Upper lobe of left lung (tissue), 6 donors: ENCODE measurements around the gene HIF3A. TPM values are rescaled to one million over a fixed set of nuclear protein-coding genes. Genes with fewer than 3 reads are reported as not detected.

Experiments
- ATAC-seq, 2 donors: fragments of 200-7000 bp; cut with Tn5 transposase; one replicate each; pipeline ENCODE4 v1.9.1; 2022; ENCODE audit warnings: mild to moderate bottlenecking in 2 of 2, moderate library complexity in 2 of 2; ENCODE audit not compliant: low FRiP score in 2 of 2
- DNase-seq, 2 donors: peaks; one replicate each; pipeline ENCODE4 v3.0.0-alpha.2; 2019 to 2020
- H3K27ac ChIP-seq, 4 donors: fragments of 200-600 bp; sonication (generic); one replicate each; pipeline ENCODE4 v1.5.1; 2016 to 2019
- H3K27me3 ChIP-seq, 4 donors: fragments of 200-600 bp; sonication (generic); one replicate each; pipeline ENCODE4 v1.5.1; 2017 to 2019
- H3K36me3 ChIP-seq, 4 donors: fragments of 200-600 bp; sonication (generic); one replicate each; pipeline ENCODE4 v1.5.1; 2016 to 2019
- H3K4me1 ChIP-seq, 4 donors: fragments of 200-600 bp; sonication (generic); one replicate each; pipeline ENCODE4 v1.5.1; 2018 to 2019
- H3K4me3 ChIP-seq, 4 donors: fragments of 200-600 bp; sonication (generic); one replicate each; pipeline ENCODE4 v1.5.1; 2017 to 2019; ENCODE audit warnings: mild to moderate bottlenecking in 2 of 4, moderate library complexity in 1 of 4
- H3K9me3 ChIP-seq, 4 donors: fragments of 200-600 bp; sonication (generic); one replicate each; pipeline ENCODE4 v1.5.1; 2018 to 2019
- EP300 ChIP-seq, 4 donors: sonication (generic); formaldehyde crosslinking; IDR thresholded peaks; one replicate each; pipeline ENCODE4 v1.5.1; 2017; ENCODE audit warnings: antibody characterized with exemption in 4 of 4, control low read depth in 2 of 4
- POLR2A ChIP-seq, 4 donors: fragments of 450-650 bp; IDR thresholded peaks; one replicate each; pipeline ENCODE4 v1.5.1; 2016 to 2017; ENCODE audit warnings: antibody characterized with exemption in 4 of 4, mild to moderate bottlenecking in 2 of 4
- POLR2AphosphoS5 ChIP-seq, 2 donors: sonication (generic); formaldehyde crosslinking; IDR thresholded peaks; one replicate each; pipeline ENCODE4 v1.5.1; 2017; ENCODE audit warnings: antibody characterized with exemption in 2 of 2
- WGBS, 2 donors: methylation state at CpG; one replicate each; pipeline ENCODE4 v1.1.5; 2017 to 2018; 5-methylcytosine and 5-hydroxymethylcytosine counted together
- total RNA-seq, 6 donors: library from RNA; depleted of rRNA in 4 of 6; stranded (reverse); fragments of >200 nt in 4 of 6; gene quantifications; one replicate each; pipeline versions ENCODE4 v1.1.0 to v1.2.1, GENCODE V29; 2016 to 2021
- TF ChIP-seq, protein P1 (sequence below), 6 experiments: fragments of 450-650 bp in 4 of 6; fragments of 200-600 bp in 2 of 6; sonication (generic) in 2 of 6; IDR thresholded peaks; one replicate each; pipeline ENCODE4 v1.5.1; 2016 to 2019; ENCODE audit warnings: antibody characterized with exemption in 6 of 6
- donor health status: DM: no; HTN: no; CAD: no; lungs with moderate emphysema.
- donor health status: DM: no; HTN: yes; CAD: no; lungs with severe emphysema.

Gene HIF3A
- total RNA-seq, 6 donors from 2014 or later = 42.3 to 1,057 (median 61.3) TPM

DNA sequence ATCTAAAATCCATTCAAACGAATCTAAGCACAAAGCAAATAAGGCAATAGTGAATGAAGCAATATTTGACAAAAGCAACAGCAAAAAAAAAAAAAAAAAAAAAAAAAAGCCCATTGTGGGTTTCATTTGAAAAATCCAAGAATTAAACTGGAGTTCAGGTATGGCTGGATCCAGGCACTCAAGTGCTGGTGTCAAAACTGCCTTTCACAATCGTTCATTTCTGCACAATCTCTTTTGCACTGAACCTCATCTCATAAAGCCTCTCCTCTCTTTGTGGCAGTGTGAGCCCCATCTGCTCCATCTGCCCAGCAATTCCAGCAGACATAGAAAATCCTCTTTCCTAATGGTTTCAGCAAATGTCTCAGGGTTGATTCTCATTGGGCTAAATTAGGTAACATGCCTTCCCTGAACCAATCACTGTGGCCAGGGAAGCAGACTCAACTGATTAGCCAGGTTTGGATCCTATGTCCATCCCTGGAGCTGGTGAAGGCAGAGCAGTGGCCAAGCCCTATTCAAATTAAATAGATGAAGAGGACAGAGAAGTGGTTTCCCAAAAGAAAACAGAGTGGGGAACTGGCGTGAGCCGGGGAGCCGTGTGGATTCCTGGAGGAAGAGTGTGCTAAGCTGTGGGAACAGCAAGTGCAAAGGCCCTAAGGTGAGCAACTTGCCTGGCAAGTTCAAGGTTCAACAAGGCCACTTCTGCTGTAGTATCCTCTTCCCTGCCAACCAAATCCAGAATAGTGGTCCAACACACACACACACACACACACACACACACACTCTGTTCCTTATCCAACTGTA lies 1.2 kb upstream of the HIF3A start:
- Histone ChIP-seq H3K36me3 (no peaks in the 10 kb centered on the region), H3K9me3 (peaks cover 0 to 4% (median 0%) of the 10 kb centered on the region in 4 donors), H3K27ac (peak overlapping the region in 3 of 4 donors; percentile 92 to 99 (median 97)), H3K4me3 (no peak overlapping the region), H3K27me3 (no peaks in the 10 kb centered on the region), H3K4me1 (peaks cover 42 to 52% (median 44%) of the 10 kb centered on the region in 4 donors)
- peak in 1 of 2 donors; percentile 28 for DNase-seq
- no peak for TF ChIP-seq POLR2AphosphoS5 (IDR thresholded peaks at IDR 0.05)
- no peak for TF ChIP-seq POLR2A (IDR thresholded peaks at IDR 0.05)
- TF ChIP-seq EP300 (IDR thresholded peaks at IDR 0.05) = no peak
- TF ChIP-seq, protein P1, sequence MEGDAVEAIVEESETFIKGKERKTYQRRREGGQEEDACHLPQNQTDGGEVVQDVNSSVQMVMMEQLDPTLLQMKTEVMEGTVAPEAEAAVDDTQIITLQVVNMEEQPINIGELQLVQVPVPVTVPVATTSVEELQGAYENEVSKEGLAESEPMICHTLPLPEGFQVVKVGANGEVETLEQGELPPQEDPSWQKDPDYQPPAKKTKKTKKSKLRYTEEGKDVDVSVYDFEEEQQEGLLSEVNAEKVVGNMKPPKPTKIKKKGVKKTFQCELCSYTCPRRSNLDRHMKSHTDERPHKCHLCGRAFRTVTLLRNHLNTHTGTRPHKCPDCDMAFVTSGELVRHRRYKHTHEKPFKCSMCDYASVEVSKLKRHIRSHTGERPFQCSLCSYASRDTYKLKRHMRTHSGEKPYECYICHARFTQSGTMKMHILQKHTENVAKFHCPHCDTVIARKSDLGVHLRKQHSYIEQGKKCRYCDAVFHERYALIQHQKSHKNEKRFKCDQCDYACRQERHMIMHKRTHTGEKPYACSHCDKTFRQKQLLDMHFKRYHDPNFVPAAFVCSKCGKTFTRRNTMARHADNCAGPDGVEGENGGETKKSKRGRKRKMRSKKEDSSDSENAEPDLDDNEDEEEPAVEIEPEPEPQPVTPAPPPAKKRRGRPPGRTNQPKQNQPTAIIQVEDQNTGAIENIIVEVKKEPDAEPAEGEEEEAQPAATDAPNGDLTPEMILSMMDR (IDR thresholded peaks at IDR 0.05) = no peak
- WGBS, 2 donors = 51 to 60% methylated on average over 5 of the region's 5 CpGs
- ATAC-seq = no peak

DNA sequence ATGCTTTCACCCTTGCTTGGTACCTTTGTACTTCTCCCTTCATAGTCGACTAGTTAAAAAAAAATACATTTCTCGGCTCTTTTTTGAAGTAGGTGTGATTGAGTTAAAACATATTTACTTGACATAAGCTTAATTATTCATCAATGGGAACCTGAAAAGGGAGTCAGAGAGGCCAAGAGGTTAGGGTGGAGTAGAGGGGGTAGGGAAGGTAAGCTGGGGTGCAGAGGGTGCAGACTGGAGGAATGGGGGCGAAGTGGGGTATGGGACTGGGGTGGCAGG lies 701 bp upstream of the HIF3A start:
- Histone ChIP-seq H3K4me1 (peaks cover 45 to 55% (median 48%) of the 10 kb centered on the region in 4 donors), H3K27ac (peak overlapping the region in 3 of 4 donors; percentile 92 to 99 (median 97)), H3K4me3 (peak overlapping the region in 1 of 4 donors; percentile 60), H3K27me3 (no peaks in the 10 kb centered on the region), H3K9me3 (no peaks in the 10 kb centered on the region), H3K36me3 (no peaks in the 10 kb centered on the region)
- 41 to 47% methylated on average over 3 of the region's 3 CpGs for WGBS, 2 donors
- no peak for DNase-seq
- no peak for TF ChIP-seq POLR2A (IDR thresholded peaks at IDR 0.05)
- no peak for TF ChIP-seq EP300 (IDR thresholded peaks at IDR 0.05)
- no peak for ATAC-seq

DNA sequence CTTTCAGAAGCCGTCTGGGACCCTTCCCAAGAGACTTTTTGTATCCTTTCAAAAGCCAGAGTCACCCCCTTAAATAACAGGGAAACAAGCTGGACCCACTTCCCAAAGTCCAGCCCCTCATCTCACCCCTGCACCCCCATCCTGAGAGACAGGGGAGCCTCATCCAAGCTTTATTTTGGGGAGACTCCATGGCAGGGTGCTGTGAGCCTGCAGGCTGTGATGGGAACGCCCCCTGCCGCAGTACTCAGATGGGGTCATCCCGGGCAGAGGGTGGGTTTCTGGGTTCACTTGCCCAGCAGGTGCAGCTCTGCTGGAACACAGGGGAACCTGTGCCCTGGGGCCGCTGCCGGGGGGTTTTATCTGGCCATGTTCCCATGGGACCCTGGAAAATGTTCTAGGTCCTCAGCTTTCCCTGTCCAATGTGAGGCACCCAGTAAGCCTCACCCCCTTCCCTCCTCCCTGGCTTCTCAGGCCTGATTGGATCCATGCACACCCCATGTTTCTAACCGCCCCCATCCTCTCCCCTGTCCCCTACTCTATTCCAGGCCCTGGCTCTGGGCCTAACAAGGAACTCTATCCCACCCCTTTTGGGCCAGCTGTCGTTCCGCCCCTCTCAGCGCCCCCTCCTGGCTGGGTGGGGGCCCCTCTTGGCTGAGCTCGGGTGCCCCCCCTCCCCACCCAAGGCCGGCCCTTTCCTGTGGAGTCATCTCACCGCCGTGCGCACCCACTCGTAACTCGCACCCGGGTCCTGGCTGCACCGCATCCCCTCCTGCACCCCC lies 1.0 kb downstream of the HIF3A start:
- ATAC-seq (peak; percentile 35 to 73), DNase-seq (peak; percentile 67 to 87)
- H3K9me3 ChIP-seq = no peaks in the 10 kb centered on the region
- peaks cover 0 to 5% (median 0%) of the 10 kb centered on the region in 4 donors for H3K36me3 ChIP-seq
- 28 to 30% methylated on average over 6 to 14 of the region's 19 CpGs for WGBS, 2 donors
- peak overlapping the region; percentile 26 to 61 (median 57) for H3K4me3 ChIP-seq
- H3K27me3 ChIP-seq = no peaks in the 10 kb centered on the region
- peaks cover 61 to 72% (median 64%) of the 10 kb centered on the region in 4 donors for H3K4me1 ChIP-seq
- peak overlapping the region; percentile 92 to 99 (median 94) for H3K27ac ChIP-seq
- TF ChIP-seq POLR2A (IDR thresholded peaks at IDR 0.05) = peak in 2 of 4 donors; percentile 40 to 58
- TF ChIP-seq EP300 (IDR thresholded peaks at IDR 0.05) = peak in 1 of 4 donors; percentile 27
- TF ChIP-seq POLR2AphosphoS5 (IDR thresholded peaks at IDR 0.05) = peak; percentile 57 to 69
- TF ChIP-seq, protein P1 (IDR thresholded peaks at IDR 0.05) = peak in 4 of 6 experiments; percentile 17 to 45 (median 42)

- peak overlapping the region; percentile 26 to 61 (median 57) for H3K4me3 ChIP-seq
- no peaks in the 10 kb centered on the region for H3K27me3 ChIP-seq
- ATAC-seq = peak in 1 of 2 donors; percentile 1
- no peaks in the 10 kb centered on the region for H3K9me3 ChIP-seq
- H3K27ac ChIP-seq = peak overlapping the region; percentile 92 to 99 (median 94)
- TF ChIP-seq POLR2AphosphoS5 (IDR thresholded peaks at IDR 0.05) (no peak), POLR2A (IDR thresholded peaks at IDR 0.05) (peak in 3 of 4 donors; percentile 12 to 56 (median 22))
- WGBS, 2 donors = 0 to 12% methylated on average over 2 to 7 of the region's 7 CpGs
- H3K36me3 ChIP-seq = peaks cover 0 to 10% (median 0%) of the 10 kb centered on the region in 4 donors
- peak in 1 of 2 donors; percentile 36 for DNase-seq
- H3K4me1 ChIP-seq = peaks cover 68 to 79% (median 70%) of the 10 kb centered on the region in 4 donors
Observed at GRCh38 chr19:46298479-46299003, 1.7 kb downstream of the HIF3A start.

DNA sequence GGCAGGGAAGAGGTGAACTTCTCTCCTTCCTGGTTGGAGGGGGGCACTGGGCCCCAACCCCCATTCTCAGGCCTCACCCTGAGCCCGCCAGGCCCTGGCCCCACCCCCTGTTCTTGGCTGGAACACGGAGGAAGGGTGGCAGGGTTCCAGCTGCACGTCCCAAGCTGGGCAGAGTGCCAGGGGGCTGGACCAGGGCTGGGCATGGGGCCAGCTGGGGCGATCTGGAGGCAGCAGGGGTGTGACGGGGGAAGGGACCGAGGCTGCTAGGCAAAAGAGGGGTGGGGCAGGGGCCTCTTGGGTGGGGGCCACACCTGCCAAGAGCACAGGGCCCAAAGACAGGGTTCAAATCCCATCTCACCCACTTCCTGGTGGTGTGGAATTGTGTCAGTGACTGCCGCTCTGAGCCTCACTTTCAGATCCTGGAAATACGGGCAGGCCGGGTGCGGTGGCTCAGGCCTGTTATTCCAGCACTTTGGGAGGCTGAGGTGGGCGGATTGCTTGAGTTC lies 2.2 kb downstream of the HIF3A start:
- peaks cover 71 to 84% (median 75%) of the 10 kb centered on the region in 4 donors for H3K4me1 ChIP-seq
- H3K9me3 ChIP-seq = no peaks in the 10 kb centered on the region
- peak overlapping the region; percentile 92 to 99 (median 94) for H3K27ac ChIP-seq
- WGBS, 2 donors = 1 to 15% methylated on average over 5 to 11 of the region's 11 CpGs
- peak; percentile 95 to 96 for DNase-seq
- H3K36me3 ChIP-seq = peaks cover 0 to 15% (median 0%) of the 10 kb centered on the region in 4 donors
- peak; percentile 76 to 90 for ATAC-seq
- peak in 2 of 4 donors; percentile 80 to 96 for TF ChIP-seq EP300 (IDR thresholded peaks at IDR 0.05)
- TF ChIP-seq POLR2AphosphoS5 (IDR thresholded peaks at IDR 0.05) = peak; percentile 90 to 93
- TF ChIP-seq, protein P1 (IDR thresholded peaks at IDR 0.05) = peak in 1 of 6 experiments; percentile 5
- TF ChIP-seq POLR2A (IDR thresholded peaks at IDR 0.05) = peak in 2 of 4 donors; percentile 0 to 3
- H3K27me3 ChIP-seq = no peaks in the 10 kb centered on the region
- peak overlapping the region; percentile 26 to 61 (median 57) for H3K4me3 ChIP-seq
